ENCODE results near the gene OLFM2. TPM values are rescaled to one million over a fixed set of nuclear protein-coding genes. Genes with fewer than 3 reads are reported as not detected.

The OLFM2 gene
- total RNA-seq, 1 donor from 2014 or later = 8.5 TPM

GRCh38 chr19:9962623-9963290 is 26.4 kb upstream of the OLFM2 start:
- Histone ChIP-seq H3K4me1 (no peaks in the 10 kb centered on the region), H3K27me3 (ENCODE audit: low read depth) (peaks cover 14% of the 10 kb centered on the region), H3K9me3 (no peaks in the 10 kb centered on the region), H3K36me3 (no peaks in the 10 kb centered on the region), H3K4me3 (no peak overlapping the region), H3K27ac (no peak overlapping the region)
- intact Hi-C loops (cut with DNase I) = no loop called here
- no peak for DNase-seq
- no peak for ATAC-seq
- TF ChIP-seq CTCF (IDR thresholded peaks at IDR 0.05) = no peak

- H3K27me3 ChIP-seq (ENCODE audit: low read depth) = peaks cover 9% of the 10 kb centered on the region
- no peak for TF ChIP-seq CTCF (IDR thresholded peaks at IDR 0.05)
- H3K9me3 ChIP-seq = no peaks in the 10 kb centered on the region
- intact Hi-C loops (cut with DNase I) = no loop called here
- ATAC-seq (no peak), DNase-seq (no peak)
- no peak overlapping the region for H3K4me3 ChIP-seq
- no peak overlapping the region for H3K27ac ChIP-seq
- H3K4me1 ChIP-seq = no peaks in the 10 kb centered on the region
- no peaks in the 10 kb centered on the region for H3K36me3 ChIP-seq
Observed at GRCh38 chr19:9961103-9961502, 24.8 kb upstream of the OLFM2 start.

- no peaks in the 10 kb centered on the region for H3K9me3 ChIP-seq
- ATAC-seq = no peak
- intact Hi-C loops (cut with DNase I) = no loop called here
- no peaks in the 10 kb centered on the region for H3K4me1 ChIP-seq
- H3K36me3 ChIP-seq = no peaks in the 10 kb centered on the region
- no peak for DNase-seq
- no peak for TF ChIP-seq CTCF (IDR thresholded peaks at IDR 0.05)
- H3K27ac ChIP-seq = no peak overlapping the region
- H3K4me3 ChIP-seq = no peak overlapping the region
- H3K27me3 ChIP-seq (ENCODE audit: low read depth) = no peaks in the 10 kb centered on the region
Observed at GRCh38 chr19:9958379-9958821, 22.1 kb upstream of the OLFM2 start.

- no peak for ATAC-seq
- DNase-seq = no peak
- no peaks in the 10 kb centered on the region for H3K4me1 ChIP-seq
- no peaks in the 10 kb centered on the region for H3K9me3 ChIP-seq
- no peak overlapping the region for H3K27ac ChIP-seq
- no peak for TF ChIP-seq CTCF (IDR thresholded peaks at IDR 0.05)
- intact Hi-C loops (cut with DNase I) = no loop called here
- H3K36me3 ChIP-seq = no peaks in the 10 kb centered on the region
- no peaks in the 10 kb centered on the region for H3K27me3 ChIP-seq (ENCODE audit: low read depth)
- H3K4me3 ChIP-seq = no peak overlapping the region
Observed at GRCh38 chr19:9956956-9957355, 20.6 kb upstream of the OLFM2 start.

GRCh38 chr19:9953802-9954542 is 17.7 kb upstream of the OLFM2 start:
- intact Hi-C loops (cut with DNase I) = no loop called here
- Histone ChIP-seq H3K4me3 (no peak overlapping the region), H3K36me3 (no peaks in the 10 kb centered on the region), H3K9me3 (no peaks in the 10 kb centered on the region), H3K27me3 (ENCODE audit: low read depth) (no peaks in the 10 kb centered on the region), H3K4me1 (no peaks in the 10 kb centered on the region), H3K27ac (no peak overlapping the region)
- ATAC-seq (no peak), DNase-seq (no peak)
- TF ChIP-seq CTCF (IDR thresholded peaks at IDR 0.05) = no peak

All from lower lobe of right lung (tissue), 2 donors.